H1 (cell line): ENCODE measurements around the gene ITGB8. TPM values are rescaled to one million over a fixed set of nuclear protein-coding genes. Genes with fewer than 3 reads are reported as not detected.

Experiments
- CBX5 ChIP-seq: fragments of 300-800, 300-1000 bp; sonication (generic); IDR thresholded peaks from 2 replicates; pipeline ENCODE4 v1.7.1; 2016; ENCODE audit warnings: antibody characterized with exemption, low read length, low read depth
- CHD1 ChIP-seq: IDR thresholded peaks from 2 replicates; pipeline ENCODE4 v1.6.1; 2012; ENCODE audit warnings: low read depth, low read length, improper control_type of control experiment
- GTF2F1 ChIP-seq: IDR thresholded peaks from 2 replicates; pipeline ENCODE4 v1.6.1; 2012; ENCODE audit warnings: low read depth, low read length, improper control_type of control experiment, borderline replicate concordance
- KDM1A ChIP-seq: fragments of 200-600, 300-600 bp; sonication (generic); IDR thresholded peaks from 2 replicates; pipeline ENCODE4 v1.7.1; 2016; ENCODE audit warnings: mild to moderate bottlenecking, low read length, borderline replicate concordance
- KDM4A ChIP-seq: IDR thresholded peaks from one replicate; pipeline ENCODE4 v1.7.1; 2012; ENCODE audit warnings: low read depth, mild to moderate bottlenecking, moderate library complexity, low read length, inconsistent platforms; ENCODE audit not compliant: severe bottlenecking
- POLR2A ChIP-seq, 2 experiments: IDR thresholded peaks; 1 replicate in 1 of 2; 2 replicates in 1 of 2; pipeline ENCODE4 v1.6.1; 2011; ENCODE audit warnings: low read depth in 2 of 2, low read length in 2 of 2, mild to moderate bottlenecking in 2 of 2; ENCODE audit errors: control extremely low read depth in 1 of 2
- SP1 ChIP-seq: IDR thresholded peaks from 2 replicates; pipeline ENCODE4 v1.6.1; 2011; ENCODE audit warnings: low read depth, low read length
- TAF7 ChIP-seq: optimal IDR thresholded peaks from 2 replicates; pipeline ENCODE3; 2011; ENCODE audit warnings: low read depth, mild to moderate bottlenecking, inconsistent platforms, low read length, moderate library complexity, borderline replicate concordance
- TCF12 ChIP-seq: IDR thresholded peaks from 2 replicates; pipeline ENCODE4 v1.6.1; 2011; ENCODE audit warnings: low read depth, mild to moderate bottlenecking, low read length
- ZNF274 ChIP-seq: IDR thresholded peaks from 2 replicates; pipeline ENCODE4 v1.7.0; 2012; ENCODE audit warnings: low read length, borderline replicate concordance; ENCODE audit errors: extremely low read depth
- polyA plus RNA-seq, 7 experiments: library from polyadenylated mRNA; depleted of rRNA in 3 of 7; stranded (reverse) in 5 of 7; unstranded in 2 of 7; fragments of >200 nt in 5 of 7; fragments of 200-250 nt in 2 of 7; gene quantifications; 1 replicate in 5 of 7; 2 replicates in 1 of 7; 4 replicates in 1 of 7; pipeline versions ENCODE4 v1.2.1 to v1.2.3, GENCODE V29; 2011 to 2013; ENCODE audit warnings: missing spikeins in 2 of 7, mixed read lengths in 2 of 7
- total RNA-seq: library from RNA; stranded (reverse); fragmentation: NEBNext Ultra II Directional; extraction: Animal tissue kit (Norgen Biotek cat#: 25700); gene quantifications from 2 replicates; pipeline ENCODE4 v1.2.1, GENCODE V29; 2021
- TF ChIP-seq, protein P1 (sequence below): fragments of 300-600 bp; sonication (generic); IDR thresholded peaks from 2 replicates; pipeline ENCODE4 v1.7.1; 2012; ENCODE audit warnings: low read length, moderate library complexity, mild to moderate bottlenecking, inconsistent platforms; ENCODE audit not compliant: insufficient replicate concordance

ITGB8 gene
- total and polyA plus RNA-seq, 2 of the 8 experiments (the other 6 are each of a cell fraction or from before 2014, with no cell fraction given), result 1.2 to 3.6 TPM

GRCh38 chr7:20329389-20330238 is 1.1 kb upstream of the ITGB8 start (continued):
- TF ChIP-seq KDM1A (no peak), GTF2F1 (no peak), SP1 (no peak), KDM4A (peak; percentile 22), POLR2A (IDR thresholded peaks at IDR 0.05; ENCODE audit: control extremely low read depth in 1 of 2, low read depth in 2 of 2, low read length in 2 of 2) (no peak), TAF7 (no peak), ZNF274 (no peak), CBX5 (no peak), CHD1 (no peak; the same call in 1 of the 2 replicates), TCF12 (no peak)
- TF ChIP-seq, protein P1, sequence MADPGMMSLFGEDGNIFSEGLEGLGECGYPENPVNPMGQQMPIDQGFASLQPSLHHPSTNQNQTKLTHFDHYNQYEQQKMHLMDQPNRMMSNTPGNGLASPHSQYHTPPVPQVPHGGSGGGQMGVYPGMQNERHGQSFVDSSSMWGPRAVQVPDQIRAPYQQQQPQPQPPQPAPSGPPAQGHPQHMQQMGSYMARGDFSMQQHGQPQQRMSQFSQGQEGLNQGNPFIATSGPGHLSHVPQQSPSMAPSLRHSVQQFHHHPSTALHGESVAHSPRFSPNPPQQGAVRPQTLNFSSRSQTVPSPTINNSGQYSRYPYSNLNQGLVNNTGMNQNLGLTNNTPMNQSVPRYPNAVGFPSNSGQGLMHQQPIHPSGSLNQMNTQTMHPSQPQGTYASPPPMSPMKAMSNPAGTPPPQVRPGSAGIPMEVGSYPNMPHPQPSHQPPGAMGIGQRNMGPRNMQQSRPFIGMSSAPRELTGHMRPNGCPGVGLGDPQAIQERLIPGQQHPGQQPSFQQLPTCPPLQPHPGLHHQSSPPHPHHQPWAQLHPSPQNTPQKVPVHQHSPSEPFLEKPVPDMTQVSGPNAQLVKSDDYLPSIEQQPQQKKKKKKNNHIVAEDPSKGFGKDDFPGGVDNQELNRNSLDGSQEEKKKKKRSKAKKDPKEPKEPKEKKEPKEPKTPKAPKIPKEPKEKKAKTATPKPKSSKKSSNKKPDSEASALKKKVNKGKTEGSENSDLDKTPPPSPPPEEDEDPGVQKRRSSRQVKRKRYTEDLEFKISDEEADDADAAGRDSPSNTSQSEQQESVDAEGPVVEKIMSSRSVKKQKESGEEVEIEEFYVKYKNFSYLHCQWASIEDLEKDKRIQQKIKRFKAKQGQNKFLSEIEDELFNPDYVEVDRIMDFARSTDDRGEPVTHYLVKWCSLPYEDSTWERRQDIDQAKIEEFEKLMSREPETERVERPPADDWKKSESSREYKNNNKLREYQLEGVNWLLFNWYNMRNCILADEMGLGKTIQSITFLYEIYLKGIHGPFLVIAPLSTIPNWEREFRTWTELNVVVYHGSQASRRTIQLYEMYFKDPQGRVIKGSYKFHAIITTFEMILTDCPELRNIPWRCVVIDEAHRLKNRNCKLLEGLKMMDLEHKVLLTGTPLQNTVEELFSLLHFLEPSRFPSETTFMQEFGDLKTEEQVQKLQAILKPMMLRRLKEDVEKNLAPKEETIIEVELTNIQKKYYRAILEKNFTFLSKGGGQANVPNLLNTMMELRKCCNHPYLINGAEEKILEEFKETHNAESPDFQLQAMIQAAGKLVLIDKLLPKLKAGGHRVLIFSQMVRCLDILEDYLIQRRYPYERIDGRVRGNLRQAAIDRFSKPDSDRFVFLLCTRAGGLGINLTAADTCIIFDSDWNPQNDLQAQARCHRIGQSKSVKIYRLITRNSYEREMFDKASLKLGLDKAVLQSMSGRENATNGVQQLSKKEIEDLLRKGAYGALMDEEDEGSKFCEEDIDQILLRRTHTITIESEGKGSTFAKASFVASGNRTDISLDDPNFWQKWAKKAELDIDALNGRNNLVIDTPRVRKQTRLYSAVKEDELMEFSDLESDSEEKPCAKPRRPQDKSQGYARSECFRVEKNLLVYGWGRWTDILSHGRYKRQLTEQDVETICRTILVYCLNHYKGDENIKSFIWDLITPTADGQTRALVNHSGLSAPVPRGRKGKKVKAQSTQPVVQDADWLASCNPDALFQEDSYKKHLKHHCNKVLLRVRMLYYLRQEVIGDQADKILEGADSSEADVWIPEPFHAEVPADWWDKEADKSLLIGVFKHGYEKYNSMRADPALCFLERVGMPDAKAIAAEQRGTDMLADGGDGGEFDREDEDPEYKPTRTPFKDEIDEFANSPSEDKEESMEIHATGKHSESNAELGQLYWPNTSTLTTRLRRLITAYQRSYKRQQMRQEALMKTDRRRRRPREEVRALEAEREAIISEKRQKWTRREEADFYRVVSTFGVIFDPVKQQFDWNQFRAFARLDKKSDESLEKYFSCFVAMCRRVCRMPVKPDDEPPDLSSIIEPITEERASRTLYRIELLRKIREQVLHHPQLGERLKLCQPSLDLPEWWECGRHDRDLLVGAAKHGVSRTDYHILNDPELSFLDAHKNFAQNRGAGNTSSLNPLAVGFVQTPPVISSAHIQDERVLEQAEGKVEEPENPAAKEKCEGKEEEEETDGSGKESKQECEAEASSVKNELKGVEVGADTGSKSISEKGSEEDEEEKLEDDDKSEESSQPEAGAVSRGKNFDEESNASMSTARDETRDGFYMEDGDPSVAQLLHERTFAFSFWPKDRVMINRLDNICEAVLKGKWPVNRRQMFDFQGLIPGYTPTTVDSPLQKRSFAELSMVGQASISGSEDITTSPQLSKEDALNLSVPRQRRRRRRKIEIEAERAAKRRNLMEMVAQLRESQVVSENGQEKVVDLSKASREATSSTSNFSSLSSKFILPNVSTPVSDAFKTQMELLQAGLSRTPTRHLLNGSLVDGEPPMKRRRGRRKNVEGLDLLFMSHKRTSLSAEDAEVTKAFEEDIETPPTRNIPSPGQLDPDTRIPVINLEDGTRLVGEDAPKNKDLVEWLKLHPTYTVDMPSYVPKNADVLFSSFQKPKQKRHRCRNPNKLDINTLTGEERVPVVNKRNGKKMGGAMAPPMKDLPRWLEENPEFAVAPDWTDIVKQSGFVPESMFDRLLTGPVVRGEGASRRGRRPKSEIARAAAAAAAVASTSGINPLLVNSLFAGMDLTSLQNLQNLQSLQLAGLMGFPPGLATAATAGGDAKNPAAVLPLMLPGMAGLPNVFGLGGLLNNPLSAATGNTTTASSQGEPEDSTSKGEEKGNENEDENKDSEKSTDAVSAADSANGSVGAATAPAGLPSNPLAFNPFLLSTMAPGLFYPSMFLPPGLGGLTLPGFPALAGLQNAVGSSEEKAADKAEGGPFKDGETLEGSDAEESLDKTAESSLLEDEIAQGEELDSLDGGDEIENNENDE, result no peak
